B cell (primary cell): ENCODE results near the gene LHX1. TPM values are rescaled to one million over a fixed set of nuclear protein-coding genes. Genes with fewer than 3 reads are reported as not detected.
A peak's percentile ranks its signal among the peaks of the same experiment; 100 is the strongest.

ENCODE experiments used
- ATAC-seq: fragments of 200-7000 bp; cut with Tn5 transposase; one replicate; pipeline ENCODE4 v1.10.0; 2021; ENCODE audit warnings: low read depth, mild to moderate bottlenecking, moderate number of reproducible peaks, moderate library complexity
- CTCF ChIA-PET: fragments of 350-600 bp; sonication (Branson Sonifier 250); formaldehyde crosslinking; loops from one replicate; lab custom pipeline; 2021; ENCODE audit warnings: antibody characterized with exemption, inconsistent platforms; lab: Charles Lee
- POLR2A ChIA-PET: fragments of 350-600 bp; sonication (Branson Sonifier 250); formaldehyde crosslinking; loops from one replicate; lab custom pipeline; 2021; ENCODE audit warnings: antibody characterized with exemption; lab: Charles Lee
- DNase-seq: peaks from one replicate; pipeline ENCODE4 v3.0.0; 2013
- H2AFZ ChIP-seq: 2 replicates; pipeline ENCODE4 v1.6.1; 2012; ENCODE audit warnings: mild to moderate bottlenecking, low read depth, low read length; ENCODE audit not compliant: insufficient read depth, poor library complexity, severe bottlenecking
- H3K27ac ChIP-seq, 2 donors: 1 replicate in 1 of 2; 2 replicates in 1 of 2; pipeline ENCODE4 v1.5.1; 2012 to 2013; ENCODE audit warnings: low read length in 2 of 2, mild to moderate bottlenecking in 2 of 2, moderate library complexity in 1 of 2
- H3K27me3 ChIP-seq, 4 experiments: fragments of 200-600 bp in 1 of 4; sonication (generic) in 1 of 4; replicated peaks in 1 of 4; 1 replicate in 2 of 4; 2 replicates in 2 of 4; pipeline versions ENCODE4 v1.6.1 to v1.7.0; 2013 to 2016; ENCODE audit warnings: low read length in 3 of 4, mild to moderate bottlenecking in 2 of 4, mixed read lengths in 1 of 4, moderate library complexity in 1 of 4; ENCODE audit not compliant: insufficient read depth in 4 of 4, control insufficient read depth in 3 of 4; ENCODE audit errors: control extremely low read depth in 1 of 4
- H3K36me3 ChIP-seq, 2 experiments: replicated peaks in 1 of 2; 1 replicate in 1 of 2; 2 replicates in 1 of 2; pipeline versions ENCODE4 v1.6.1 to v1.7.1; 2013; ENCODE audit warnings: low read length in 1 of 2; ENCODE audit not compliant: insufficient read depth in 2 of 2, control insufficient read depth in 1 of 2; ENCODE audit errors: control extremely low read depth in 1 of 2, extremely low read depth in 1 of 2
- H3K4me1 ChIP-seq, 2 donors: fragments of 200-600 bp in 1 of 2; sonication (generic) in 1 of 2; 1 replicate in 1 of 2; 2 replicates in 1 of 2; pipeline versions ENCODE4 v1.5.1 to v1.6.1; 2013 to 2017; ENCODE audit warnings: low read length in 2 of 2; ENCODE audit not compliant: control insufficient read depth in 2 of 2, insufficient read depth in 2 of 2
- H3K4me2 ChIP-seq: replicated peaks from 2 replicates; pipeline ENCODE3; 2012; ENCODE audit warnings: mild to moderate bottlenecking, low read depth, low read length; ENCODE audit not compliant: poor library complexity, severe bottlenecking
- H3K4me3 ChIP-seq, 5 experiments: fragments of 200-600 bp in 1 of 5; sonication (generic) in 1 of 5; 1 replicate in 3 of 5; 2 replicates in 2 of 5; pipeline versions ENCODE4 v1.5.1 to v1.7.0; 2011 to 2016; ENCODE audit warnings: low read length in 4 of 5, mild to moderate bottlenecking in 4 of 5, low read depth in 2 of 5, control low read depth in 1 of 5, moderate library complexity in 1 of 5; ENCODE audit not compliant: insufficient read depth in 1 of 5; ENCODE audit errors: control extremely low read depth in 1 of 5, extremely low read depth in 1 of 5
- H3K79me2 ChIP-seq: fragments of 200-600 bp; sonication (generic); one replicate; pipeline ENCODE4 v1.6.0; 2016; ENCODE audit warnings: low read length; ENCODE audit not compliant: control insufficient read depth, insufficient read depth
- H3K9ac ChIP-seq: fragments of 200-600 bp; sonication (generic); 2 replicates; pipeline ENCODE4 v1.6.1; 2017; ENCODE audit warnings: mild to moderate bottlenecking, low read length, moderate library complexity
- H3K9me3 ChIP-seq, 3 donors: one replicate each; pipeline versions ENCODE4 v1.6.1 to v1.7.1; 2013; ENCODE audit warnings: low read length in 2 of 3; ENCODE audit not compliant: control insufficient read depth in 2 of 3, insufficient read depth in 1 of 3; ENCODE audit errors: control extremely low read depth in 1 of 3
- H4K20me1 ChIP-seq: 2 replicates; pipeline ENCODE4 v1.6.0; 2012; ENCODE audit warnings: mild to moderate bottlenecking, low read length; ENCODE audit not compliant: insufficient read depth, control insufficient read depth, poor library complexity, severe bottlenecking
- H3K27ac Mint-ChIP-seq: one replicate; pipeline ENCODE4 v1.8.0; 2021; ENCODE audit warnings: mixed read lengths
- H3K27me3 Mint-ChIP-seq: one replicate; pipeline ENCODE4 v1.8.0; 2021; ENCODE audit warnings: mixed read lengths
- H3K4me1 Mint-ChIP-seq: one replicate; pipeline ENCODE4 v1.8.0; 2021; ENCODE audit warnings: mixed read lengths
- H3K4me3 Mint-ChIP-seq: one replicate; pipeline ENCODE4 v1.8.0; 2021; ENCODE audit warnings: mixed read lengths
- H3K9me3 Mint-ChIP-seq: one replicate; pipeline ENCODE4 v1.8.0; 2022; ENCODE audit warnings: mixed read lengths; ENCODE audit not compliant: insufficient read depth
- EZH2 ChIP-seq: IDR thresholded peaks from 2 replicates; pipeline ENCODE4 v1.6.1; 2012; ENCODE audit warnings: borderline replicate concordance, low read depth, mild to moderate bottlenecking, moderate library complexity, low read length; ENCODE audit not compliant: insufficient read depth, poor library complexity, severe bottlenecking
- WGBS: methylation state at CpG from one replicate; pipeline ENCODE4 v1.1.5; 2013; ENCODE audit warnings: missing lambda C conversion rate; ENCODE audit not compliant: insufficient coverage; 5-methylcytosine and 5-hydroxymethylcytosine counted together
- intact Hi-C: fragments of 100-400 bp; cut with micrococcal nuclease; formaldehyde crosslinking; loops from one replicate; pipeline ENCODE4 v1.10.0; 2022
- polyA plus RNA-seq: library from polyadenylated mRNA; depleted of rRNA; stranded (reverse); fragments of >200 nt; gene quantifications from 2 replicates; pipeline ENCODE4 v1.2.3, GENCODE V29; 2012
- total RNA-seq, 2 donors: library from RNA; stranded (reverse); fragments of 120-200 nt in 1 of 2; gene quantifications; 1 replicate in 1 of 2; 2 replicates in 1 of 2; pipeline versions ENCODE4 v1.2.3 to v1.2.4, GENCODE V29; 2013 to 2022
- TF ChIP-seq, protein P1 (sequence below): fragments of 200-600 bp; IDR thresholded peaks from one replicate; pipeline ENCODE4 v1.8.0; 2022; ENCODE audit warnings: antibody characterized with exemption, mild to moderate bottlenecking

The LHX1 gene
- total and polyA plus RNA-seq, 2 donors (not counting 1 experiment from before 2014, with no cell fraction given), result not detected

DNA sequence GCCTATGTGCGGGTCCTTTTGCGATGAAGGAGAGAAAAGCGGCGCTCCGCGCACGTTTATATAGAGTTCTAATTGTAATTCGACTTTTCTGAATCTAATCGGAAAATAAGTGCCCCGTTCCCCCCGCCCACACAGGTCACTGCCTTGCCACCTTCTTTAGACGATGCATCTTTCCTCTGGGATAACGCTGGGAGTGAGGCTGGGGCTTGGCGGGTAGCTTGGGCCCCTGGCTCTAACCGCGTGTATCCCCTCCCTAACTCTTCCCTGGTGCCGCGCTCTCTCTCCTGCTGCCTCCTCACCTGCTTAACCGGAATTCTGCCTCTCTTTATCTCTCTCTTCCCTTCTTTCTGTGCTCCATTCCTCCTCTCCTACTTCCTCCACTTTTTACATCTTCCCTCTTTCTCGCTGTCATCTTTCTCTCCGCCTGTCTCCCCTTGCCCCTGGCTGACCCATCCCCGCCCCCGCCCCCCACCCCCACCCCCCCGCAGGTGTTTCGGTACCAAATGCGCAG is 2.6 kb downstream of the LHX1 start:
- intact Hi-C loops, result loop anchor here (10.0 kb wide), 1 partner anchor 805 kb away; the partner anchor contains the start of gene HNF1B
- Histone ChIP-seq H3K27me3 (peaks cover 0 to 98% (median 93%) of the 10 kb centered on the region in 4 experiments), H2AFZ (no peak overlapping the region), H3K27ac (no peak overlapping the region), H3K4me1 (peaks cover 75 to 86% of the 10 kb centered on the region in 2 donors), H3K4me3 (no peak overlapping the region), H3K36me3 (no peaks in the 10 kb centered on the region), H3K4me2 (no peak overlapping the region), H3K9me3 (peaks cover 0 to 86% (median 22%) of the 10 kb centered on the region in 3 donors), H3K79me2 (no peaks in the 10 kb centered on the region), H3K9ac (no peak overlapping the region), H4K20me1 (peaks cover 29% of the 10 kb centered on the region)
- Mint-ChIP-seq H3K27me3 (peaks cover 72% of the 10 kb centered on the region), H3K9me3 (no peaks in the 10 kb centered on the region), H3K4me1 (peaks cover 50% of the 10 kb centered on the region), H3K4me3 (no peak overlapping the region), H3K27ac (peak overlapping the region; percentile 43)
- ChIA-PET CTCF (no interaction called here), POLR2A (interaction anchor here (1.4 kb wide), 1 partner anchor 9 kb away, joined by 4 read pairs; the partner anchor contains the start of gene AATF)
- TF ChIP-seq EZH2, result no peak
- TF ChIP-seq, protein P1, sequence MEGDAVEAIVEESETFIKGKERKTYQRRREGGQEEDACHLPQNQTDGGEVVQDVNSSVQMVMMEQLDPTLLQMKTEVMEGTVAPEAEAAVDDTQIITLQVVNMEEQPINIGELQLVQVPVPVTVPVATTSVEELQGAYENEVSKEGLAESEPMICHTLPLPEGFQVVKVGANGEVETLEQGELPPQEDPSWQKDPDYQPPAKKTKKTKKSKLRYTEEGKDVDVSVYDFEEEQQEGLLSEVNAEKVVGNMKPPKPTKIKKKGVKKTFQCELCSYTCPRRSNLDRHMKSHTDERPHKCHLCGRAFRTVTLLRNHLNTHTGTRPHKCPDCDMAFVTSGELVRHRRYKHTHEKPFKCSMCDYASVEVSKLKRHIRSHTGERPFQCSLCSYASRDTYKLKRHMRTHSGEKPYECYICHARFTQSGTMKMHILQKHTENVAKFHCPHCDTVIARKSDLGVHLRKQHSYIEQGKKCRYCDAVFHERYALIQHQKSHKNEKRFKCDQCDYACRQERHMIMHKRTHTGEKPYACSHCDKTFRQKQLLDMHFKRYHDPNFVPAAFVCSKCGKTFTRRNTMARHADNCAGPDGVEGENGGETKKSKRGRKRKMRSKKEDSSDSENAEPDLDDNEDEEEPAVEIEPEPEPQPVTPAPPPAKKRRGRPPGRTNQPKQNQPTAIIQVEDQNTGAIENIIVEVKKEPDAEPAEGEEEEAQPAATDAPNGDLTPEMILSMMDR, result no peak
- WGBS, result 15% methylated on average over 20 of the region's 26 CpGs
- ATAC-seq, result no peak
- peak; percentile 43 for DNase-seq
